Natural killer cell (primary cell): ENCODE results near the gene GAL. TPM values are rescaled to one million over a fixed set of nuclear protein-coding genes. Genes with fewer than 3 reads are reported as not detected.

Experiments used
- ATAC-seq, 3 donors: fragments of 150-1000 bp in 2 of 3; fragments of 200-7000 bp in 1 of 3; cut with Tn5 transposase; 1 replicate in 1 of 3; 2 replicates in 2 of 3; pipeline ENCODE4 v1.10.0; 2021; ENCODE audit warnings: mild to moderate bottlenecking in 2 of 3, moderate library complexity in 2 of 3
- DNase-seq, 2 donors: peaks; one replicate each; pipeline versions ENCODE4 v3.0.0 to v3.0.0-alpha.2; 2013 to 2021; ENCODE audit warnings: mixed read lengths in 1 of 2
- H3K27ac ChIP-seq: one replicate; pipeline ENCODE4 v1.5.1; 2013; ENCODE audit warnings: mild to moderate bottlenecking, low read length
- H3K27me3 ChIP-seq: one replicate; pipeline ENCODE4 v1.6.1; 2013; ENCODE audit warnings: low read length; ENCODE audit not compliant: control insufficient read depth, insufficient read depth
- H3K36me3 ChIP-seq: one replicate; pipeline ENCODE4 v1.6.1; 2013; ENCODE audit warnings: low read length; ENCODE audit not compliant: control insufficient read depth, insufficient read depth
- H3K4me1 ChIP-seq: one replicate; pipeline ENCODE4 v1.6.1; 2013; ENCODE audit warnings: low read length; ENCODE audit not compliant: control insufficient read depth, insufficient read depth
- H3K4me3 ChIP-seq: one replicate; pipeline ENCODE4 v1.5.1; 2013; ENCODE audit warnings: low read length
- H3K9me3 ChIP-seq: one replicate; pipeline ENCODE4 v1.6.1; 2013; ENCODE audit warnings: low read length; ENCODE audit not compliant: control insufficient read depth, insufficient read depth
- H3K27ac Mint-ChIP-seq, 2 donors: one replicate each; pipeline ENCODE4 v1.8.0; 2022; ENCODE audit warnings: mild to moderate bottlenecking in 2 of 2, mixed read lengths in 2 of 2, moderate library complexity in 1 of 2
- H3K27me3 Mint-ChIP-seq, 2 donors: one replicate each; pipeline ENCODE4 v1.8.0; 2022; ENCODE audit warnings: low read depth in 2 of 2, mixed read lengths in 2 of 2
- H3K36me3 Mint-ChIP-seq: one replicate; pipeline ENCODE4 v1.8.0; 2022; ENCODE audit warnings: mixed read lengths
- H3K4me1 Mint-ChIP-seq, 2 donors: one replicate each; pipeline ENCODE4 v1.8.0; 2022; ENCODE audit warnings: mixed read lengths in 2 of 2
- H3K4me3 Mint-ChIP-seq: one replicate; pipeline ENCODE4 v1.8.0; 2022; ENCODE audit warnings: mild to moderate bottlenecking, moderate library complexity, mixed read lengths
- H3K9me3 Mint-ChIP-seq, 2 donors: one replicate each; pipeline ENCODE4 v1.8.0; 2022; ENCODE audit warnings: mixed read lengths in 2 of 2
- CTCF ChIP-seq: fragments of 200-600 bp; IDR thresholded peaks from one replicate; pipeline ENCODE4 v1.8.0; 2022; ENCODE audit warnings: antibody characterized with exemption
- WGBS: methylation state at CpG from one replicate; pipeline ENCODE4 v1.1.7; 2013; ENCODE audit warnings: missing lambda C conversion rate; ENCODE audit not compliant: insufficient coverage; 5-methylcytosine and 5-hydroxymethylcytosine counted together
- intact Hi-C: fragments of 100-400 bp; cut with micrococcal nuclease; formaldehyde crosslinking; loops from one replicate; pipeline ENCODE4 v1.14.2; 2022
- total RNA-seq, 4 donors: library from RNA; stranded (reverse); fragments of 120-200 nt in 1 of 4; gene quantifications; one replicate each; pipeline versions ENCODE4 v1.2.3 to v1.2.4, GENCODE V29; 2013 to 2022

Gene GAL
- total RNA-seq, 3 donors from 2014 or later (not counting 1 experiment from before 2014, with no cell fraction given): not detected

GRCh38 chr11:68652683-68653156, 31.6 kb upstream of the GAL start:
- Mint-ChIP-seq H3K9me3 (no peaks in the 10 kb centered on the region), H3K4me1 (no peaks in the 10 kb centered on the region), H3K4me3 (no peak overlapping the region), H3K27ac (no peak overlapping the region), H3K27me3 (peaks cover 3 to 5% of the 10 kb centered on the region in 2 donors), H3K36me3 (no peaks in the 10 kb centered on the region)
- Histone ChIP-seq H3K4me3 (no peak overlapping the region), H3K4me1 (no peaks in the 10 kb centered on the region), H3K9me3 (no peaks in the 10 kb centered on the region), H3K27me3 (no peaks in the 10 kb centered on the region), H3K36me3 (no peaks in the 10 kb centered on the region), H3K27ac (no peak overlapping the region)
- intact Hi-C loops: no loop called here
- no peak for ATAC-seq
- no peak for TF ChIP-seq CTCF
- WGBS: 67% methylated on average over 12 of the region's 12 CpGs
- DNase-seq: no peak

- Histone ChIP-seq H3K27ac (no peak overlapping the region), H3K9me3 (no peaks in the 10 kb centered on the region), H3K36me3 (no peaks in the 10 kb centered on the region), H3K4me3 (no peak overlapping the region), H3K27me3 (no peaks in the 10 kb centered on the region), H3K4me1 (no peaks in the 10 kb centered on the region)
- DNase-seq: no peak
- ATAC-seq: no peak
- H3K9me3 Mint-ChIP-seq: no peaks in the 10 kb centered on the region
- 75% methylated on average over 24 of the region's 24 CpGs for WGBS
- H3K4me3 Mint-ChIP-seq: no peak overlapping the region
- no peak overlapping the region for H3K27ac Mint-ChIP-seq
- no peak for TF ChIP-seq CTCF
- no peaks in the 10 kb centered on the region for H3K36me3 Mint-ChIP-seq
- peaks cover 0 to 3% of the 10 kb centered on the region in 2 donors for H3K27me3 Mint-ChIP-seq
- intact Hi-C loops: no loop called here
- H3K4me1 Mint-ChIP-seq: no peaks in the 10 kb centered on the region
Observed at GRCh38 chr11:68653486-68654430, 30.6 kb upstream of the GAL start.

- Histone ChIP-seq H3K27ac (no peak overlapping the region), H3K4me1 (no peaks in the 10 kb centered on the region), H3K4me3 (no peak overlapping the region), H3K9me3 (no peaks in the 10 kb centered on the region), H3K27me3 (no peaks in the 10 kb centered on the region), H3K36me3 (no peaks in the 10 kb centered on the region)
- no peaks in the 10 kb centered on the region for H3K9me3 Mint-ChIP-seq
- no peaks in the 10 kb centered on the region for H3K4me1 Mint-ChIP-seq
- DNase-seq: no peak
- intact Hi-C loops: no loop called here
- 82% methylated on average over 7 of the region's 8 CpGs for WGBS
- H3K4me3 Mint-ChIP-seq: no peak overlapping the region
- ATAC-seq: no peak
- H3K36me3 Mint-ChIP-seq: no peaks in the 10 kb centered on the region
- H3K27ac Mint-ChIP-seq: no peak overlapping the region
- peaks cover 0 to 3% of the 10 kb centered on the region in 2 donors for H3K27me3 Mint-ChIP-seq
- TF ChIP-seq CTCF: no peak
Observed at GRCh38 chr11:68654978-68655377, 29.4 kb upstream of the GAL start.
